ENCODE results near the gene TRNAU1AP.

GRCh38 chr1:28604962-28605361, 52.1 kb downstream of the TRNAU1AP start:
- no peak for TF ChIP-seq ARNT (IDR thresholded peaks at IDR 0.05)
- no peak for TF ChIP-seq L3MBTL2 (conservative IDR thresholded peaks at IDR 0.05)
- no peak for TF ChIP-seq NFRKB (IDR thresholded peaks at IDR 0.05)
